B cell (primary cell): Measurements from ENCODE around the gene CASP4. TPM values are rescaled to one million over a fixed set of nuclear protein-coding genes. Genes with fewer than 3 reads are reported as not detected.

ENCODE experiments used
- ATAC-seq: fragments of 200-7000 bp; cut with Tn5 transposase; one replicate; pipeline ENCODE4 v1.10.0; 2021; ENCODE audit warnings: low read depth, mild to moderate bottlenecking, moderate number of reproducible peaks, moderate library complexity
- CTCF ChIA-PET: fragments of 350-600 bp; sonication (Branson Sonifier 250); formaldehyde crosslinking; loops from one replicate; lab custom pipeline; 2021; ENCODE audit warnings: antibody characterized with exemption, inconsistent platforms; lab: Charles Lee
- POLR2A ChIA-PET: fragments of 350-600 bp; sonication (Branson Sonifier 250); formaldehyde crosslinking; loops from one replicate; lab custom pipeline; 2021; ENCODE audit warnings: antibody characterized with exemption; lab: Charles Lee
- DNase-seq: peaks from one replicate; pipeline ENCODE4 v3.0.0; 2013
- H2AFZ ChIP-seq: 2 replicates; pipeline ENCODE4 v1.6.1; 2012; ENCODE audit warnings: mild to moderate bottlenecking, low read depth, low read length; ENCODE audit not compliant: insufficient read depth, poor library complexity, severe bottlenecking
- H3K27ac ChIP-seq, 2 donors: 1 replicate in 1 of 2; 2 replicates in 1 of 2; pipeline ENCODE4 v1.5.1; 2012 to 2013; ENCODE audit warnings: low read length in 2 of 2, mild to moderate bottlenecking in 2 of 2, moderate library complexity in 1 of 2
- H3K27me3 ChIP-seq, 4 experiments: fragments of 200-600 bp in 1 of 4; sonication (generic) in 1 of 4; replicated peaks in 1 of 4; 1 replicate in 2 of 4; 2 replicates in 2 of 4; pipeline versions ENCODE4 v1.6.1 to v1.7.0; 2013 to 2016; ENCODE audit warnings: low read length in 3 of 4, mild to moderate bottlenecking in 2 of 4, mixed read lengths in 1 of 4, moderate library complexity in 1 of 4; ENCODE audit not compliant: insufficient read depth in 4 of 4, control insufficient read depth in 3 of 4; ENCODE audit errors: control extremely low read depth in 1 of 4
- H3K36me3 ChIP-seq, 2 experiments: replicated peaks in 1 of 2; 1 replicate in 1 of 2; 2 replicates in 1 of 2; pipeline versions ENCODE4 v1.6.1 to v1.7.1; 2013; ENCODE audit warnings: low read length in 1 of 2; ENCODE audit not compliant: insufficient read depth in 2 of 2, control insufficient read depth in 1 of 2; ENCODE audit errors: control extremely low read depth in 1 of 2, extremely low read depth in 1 of 2
- H3K4me1 ChIP-seq, 2 donors: fragments of 200-600 bp in 1 of 2; sonication (generic) in 1 of 2; 1 replicate in 1 of 2; 2 replicates in 1 of 2; pipeline versions ENCODE4 v1.5.1 to v1.6.1; 2013 to 2017; ENCODE audit warnings: low read length in 2 of 2; ENCODE audit not compliant: control insufficient read depth in 2 of 2, insufficient read depth in 2 of 2
- H3K4me2 ChIP-seq: replicated peaks from 2 replicates; pipeline ENCODE3; 2012; ENCODE audit warnings: mild to moderate bottlenecking, low read depth, low read length; ENCODE audit not compliant: poor library complexity, severe bottlenecking
- H3K4me3 ChIP-seq, 5 experiments: fragments of 200-600 bp in 1 of 5; sonication (generic) in 1 of 5; 1 replicate in 3 of 5; 2 replicates in 2 of 5; pipeline versions ENCODE4 v1.5.1 to v1.7.0; 2011 to 2016; ENCODE audit warnings: low read length in 4 of 5, mild to moderate bottlenecking in 4 of 5, low read depth in 2 of 5, control low read depth in 1 of 5, moderate library complexity in 1 of 5; ENCODE audit not compliant: insufficient read depth in 1 of 5; ENCODE audit errors: control extremely low read depth in 1 of 5, extremely low read depth in 1 of 5
- H3K79me2 ChIP-seq: fragments of 200-600 bp; sonication (generic); one replicate; pipeline ENCODE4 v1.6.0; 2016; ENCODE audit warnings: low read length; ENCODE audit not compliant: control insufficient read depth, insufficient read depth
- H3K9ac ChIP-seq: fragments of 200-600 bp; sonication (generic); 2 replicates; pipeline ENCODE4 v1.6.1; 2017; ENCODE audit warnings: mild to moderate bottlenecking, low read length, moderate library complexity
- H3K9me3 ChIP-seq, 3 donors: one replicate each; pipeline versions ENCODE4 v1.6.1 to v1.7.1; 2013; ENCODE audit warnings: low read length in 2 of 3; ENCODE audit not compliant: control insufficient read depth in 2 of 3, insufficient read depth in 1 of 3; ENCODE audit errors: control extremely low read depth in 1 of 3
- H4K20me1 ChIP-seq: 2 replicates; pipeline ENCODE4 v1.6.0; 2012; ENCODE audit warnings: mild to moderate bottlenecking, low read length; ENCODE audit not compliant: insufficient read depth, control insufficient read depth, poor library complexity, severe bottlenecking
- H3K27ac Mint-ChIP-seq: one replicate; pipeline ENCODE4 v1.8.0; 2021; ENCODE audit warnings: mixed read lengths
- H3K27me3 Mint-ChIP-seq: one replicate; pipeline ENCODE4 v1.8.0; 2021; ENCODE audit warnings: mixed read lengths
- H3K4me1 Mint-ChIP-seq: one replicate; pipeline ENCODE4 v1.8.0; 2021; ENCODE audit warnings: mixed read lengths
- H3K4me3 Mint-ChIP-seq: one replicate; pipeline ENCODE4 v1.8.0; 2021; ENCODE audit warnings: mixed read lengths
- H3K9me3 Mint-ChIP-seq: one replicate; pipeline ENCODE4 v1.8.0; 2022; ENCODE audit warnings: mixed read lengths; ENCODE audit not compliant: insufficient read depth
- CTCF ChIP-seq: fragments of 200-600 bp; IDR thresholded peaks from one replicate; pipeline ENCODE4 v1.8.0; 2022; ENCODE audit warnings: antibody characterized with exemption, mild to moderate bottlenecking
- EZH2 ChIP-seq: IDR thresholded peaks from 2 replicates; pipeline ENCODE4 v1.6.1; 2012; ENCODE audit warnings: borderline replicate concordance, low read depth, mild to moderate bottlenecking, moderate library complexity, low read length; ENCODE audit not compliant: insufficient read depth, poor library complexity, severe bottlenecking
- WGBS: methylation state at CpG from one replicate; pipeline ENCODE4 v1.1.5; 2013; ENCODE audit warnings: missing lambda C conversion rate; ENCODE audit not compliant: insufficient coverage; 5-methylcytosine and 5-hydroxymethylcytosine counted together
- intact Hi-C: fragments of 100-400 bp; cut with micrococcal nuclease; formaldehyde crosslinking; loops from one replicate; pipeline ENCODE4 v1.10.0; 2022
- polyA plus RNA-seq: library from polyadenylated mRNA; depleted of rRNA; stranded (reverse); fragments of >200 nt; gene quantifications from 2 replicates; pipeline ENCODE4 v1.2.3, GENCODE V29; 2012
- total RNA-seq, 2 donors: library from RNA; stranded (reverse); fragments of 120-200 nt in 1 of 2; gene quantifications; 1 replicate in 1 of 2; 2 replicates in 1 of 2; pipeline versions ENCODE4 v1.2.3 to v1.2.4, GENCODE V29; 2013 to 2022

CASP4 gene
- total and polyA plus RNA-seq, 2 donors (not counting 1 experiment from before 2014, with no cell fraction given): 72.4 to 157 TPM

DNA sequence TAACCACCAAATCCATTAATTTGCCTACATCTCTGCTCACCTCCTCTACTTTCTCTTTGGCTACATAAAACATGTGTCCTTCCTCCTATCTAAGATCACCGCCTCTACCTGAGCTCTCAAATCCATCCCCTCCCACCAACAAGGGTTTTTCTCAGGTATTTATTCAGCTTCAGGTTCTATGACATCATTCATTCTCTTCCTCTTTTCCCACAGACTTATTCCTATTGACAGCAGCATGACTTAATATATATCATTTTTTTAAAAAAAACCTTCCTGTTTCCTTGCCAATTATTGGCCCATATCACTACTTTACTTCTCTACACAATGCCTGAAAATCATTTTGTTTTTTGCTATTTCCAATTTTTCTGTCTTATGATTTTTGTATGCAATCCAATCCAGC, 74.5 kb downstream of the CASP4 start:
- H3K9me3 ChIP-seq: no peaks in the 10 kb centered on the region
- no peaks in the 10 kb centered on the region for H3K9me3 Mint-ChIP-seq
- H4K20me1 ChIP-seq: no peaks in the 10 kb centered on the region
- intact Hi-C loops: no loop called here
- ChIA-PET CTCF (no interaction called here), POLR2A (no interaction called here)
- H3K27ac Mint-ChIP-seq: no peak overlapping the region
- no peaks in the 10 kb centered on the region for H3K27me3 ChIP-seq
- no peak for TF ChIP-seq CTCF
- no peak for TF ChIP-seq EZH2
- peaks cover 17% of the 10 kb centered on the region for H3K4me1 Mint-ChIP-seq
- H3K27me3 Mint-ChIP-seq: no peaks in the 10 kb centered on the region
- H3K79me2 ChIP-seq: no peaks in the 10 kb centered on the region
- DNase-seq: no peak
- H3K4me3 ChIP-seq: no peak overlapping the region
- no peak overlapping the region for H3K4me2 ChIP-seq
- ATAC-seq: no peak
- no peak overlapping the region for H3K9ac ChIP-seq
- WGBS: 100% methylated on average over 1 of the region's 1 CpG
- H3K4me1 ChIP-seq: peaks cover 10 to 11% of the 10 kb centered on the region in 2 donors
- H3K36me3 ChIP-seq: no peaks in the 10 kb centered on the region
- no peak overlapping the region for H3K27ac ChIP-seq
- H2AFZ ChIP-seq: no peak overlapping the region
- H3K4me3 Mint-ChIP-seq: no peak overlapping the region

Other genes starting within 250 kb of the CASP4 start
- gene CASP12, start 70.1 kb downstream of the CASP4 start, total RNA-seq: not detected in 2 replicates
- gene CASP12, start 70.1 kb downstream of the CASP4 start, polyA plus RNA-seq: 0.09 TPM in 1 of 2 replicates, not detected in the other
- gene CASP5, start 54.6 kb upstream of the CASP4 start, total RNA-seq: 0.29 TPM in 1 of 2 replicates, not detected in the other
- 0.09 TPM in 1 of 2 replicates, not detected in the other for gene CASP5, start 54.6 kb upstream of the CASP4 start, polyA plus RNA-seq
- 26.1 and 31.9 TPM in 2 replicates for gene CASP1, start 66.6 kb upstream of the CASP4 start, total RNA-seq
- 17.7 and 28.4 TPM in 2 replicates for gene CASP1, start 66.6 kb upstream of the CASP4 start, polyA plus RNA-seq
- gene CARD16, start 76.8 kb upstream of the CASP4 start, total RNA-seq: 25.0 and 33.6 TPM in 2 replicates
- 30.1 and 33.5 TPM in 2 replicates for gene CARD16, start 76.8 kb upstream of the CASP4 start, polyA plus RNA-seq
- not detected in 2 replicates for gene CARD18, start 171.2 kb upstream of the CASP4 start, total RNA-seq
- gene CARD18, start 171.2 kb upstream of the CASP4 start, polyA plus RNA-seq: not detected in 2 replicates